BE2C (cell line): ENCODE data around the gene GPR37L1.
"Not testable (repeated sequence)": the region's sequence is repeated elsewhere in the genome, so short reads cannot be mapped to it uniquely, and the experiment has no call there.

Experiments
- DNase-seq: peaks from one replicate; pipeline ENCODE4 v3.0.0-alpha.2; 2020
- H3K27me3 ChIP-seq: fragments of 250-450 bp; sonication (Bioruptor Pico); 2 replicates; pipeline ENCODE4 v1.5.1; 2020; ENCODE audit warnings: mild to moderate bottlenecking
- H3K36me3 ChIP-seq: fragments of 250-450 bp; sonication (Bioruptor Pico); 2 replicates; pipeline ENCODE4 v1.5.1; 2020; ENCODE audit warnings: mild to moderate bottlenecking
- H3K4me1 ChIP-seq: fragments of 250-450 bp; sonication (Bioruptor Pico); 2 replicates; pipeline ENCODE4 v1.5.1; 2020
- H3K4me3 ChIP-seq: 2 replicates; pipeline ENCODE4 v1.5.1; 2011; ENCODE audit warnings: low read depth, low read length
- H3K9me3 ChIP-seq: fragments of 250-450 bp; sonication (Bioruptor Pico); 2 replicates; pipeline ENCODE4 v1.5.1; 2020
- CTCF ChIP-seq: IDR thresholded peaks from 2 replicates; pipeline ENCODE4 v1.5.1; 2012; ENCODE audit warnings: mild to moderate bottlenecking, low read depth, low read length

The GPR37L1 gene

GRCh38 chr1:202176949-202177927 lies 54.5 kb downstream of the GPR37L1 start:
- TF ChIP-seq CTCF, result 0 out of 2 replicates have a peak, but pooled peaks have one; percentile 2
- Histone ChIP-seq H3K4me3 (no peak overlapping the region), H3K4me1 (no peaks in the 10 kb centered on the region), H3K9me3 (no peaks in the 10 kb centered on the region), H3K36me3 (no peaks in the 10 kb centered on the region), H3K27me3 (no peaks in the 10 kb centered on the region)
- DNase-seq, result no peak

- Histone ChIP-seq H3K9me3 (no peaks in the 10 kb centered on the region), H3K36me3 (no peaks in the 10 kb centered on the region), H3K4me3 (no peak overlapping the region), H3K27me3 (no peaks in the 10 kb centered on the region), H3K4me1 (no peaks in the 10 kb centered on the region)
- no peak for TF ChIP-seq CTCF
- DNase-seq, result no peak
Observed at GRCh38 chr1:202179828-202180750, 57.4 kb downstream of the GPR37L1 start.

GRCh38 chr1:202180751-202181139 lies 58.0 kb downstream of the GPR37L1 start:
- not testable (repeated sequence) for DNase-seq, H3K4me1 ChIP-seq, H3K4me3 ChIP-seq, H3K9me3 ChIP-seq, H3K36me3 ChIP-seq, H3K27me3 ChIP-seq

GRCh38 chr1:202181586-202181985 lies 58.9 kb downstream of the GPR37L1 start:
- no peak for DNase-seq
- no peaks in the 10 kb centered on the region for H3K9me3 ChIP-seq
- TF ChIP-seq CTCF, result no peak
- no peak overlapping the region for H3K4me3 ChIP-seq
- no peaks in the 10 kb centered on the region for H3K36me3 ChIP-seq
- no peaks in the 10 kb centered on the region for H3K27me3 ChIP-seq
- no peaks in the 10 kb centered on the region for H3K4me1 ChIP-seq

- DNase-seq, result no peak
- Histone ChIP-seq H3K4me3 (no peak overlapping the region), H3K36me3 (no peaks in the 10 kb centered on the region), H3K9me3 (no peaks in the 10 kb centered on the region), H3K27me3 (no peaks in the 10 kb centered on the region), H3K4me1 (no peaks in the 10 kb centered on the region)
- no peak for TF ChIP-seq CTCF
Observed at GRCh38 chr1:202182040-202182877, 59.5 kb downstream of the GPR37L1 start.
